ENCODE results near the gene ITGAL.
A peak's percentile ranks its signal among the peaks of the same experiment; 100 is the strongest.

The ITGAL gene

DNA sequence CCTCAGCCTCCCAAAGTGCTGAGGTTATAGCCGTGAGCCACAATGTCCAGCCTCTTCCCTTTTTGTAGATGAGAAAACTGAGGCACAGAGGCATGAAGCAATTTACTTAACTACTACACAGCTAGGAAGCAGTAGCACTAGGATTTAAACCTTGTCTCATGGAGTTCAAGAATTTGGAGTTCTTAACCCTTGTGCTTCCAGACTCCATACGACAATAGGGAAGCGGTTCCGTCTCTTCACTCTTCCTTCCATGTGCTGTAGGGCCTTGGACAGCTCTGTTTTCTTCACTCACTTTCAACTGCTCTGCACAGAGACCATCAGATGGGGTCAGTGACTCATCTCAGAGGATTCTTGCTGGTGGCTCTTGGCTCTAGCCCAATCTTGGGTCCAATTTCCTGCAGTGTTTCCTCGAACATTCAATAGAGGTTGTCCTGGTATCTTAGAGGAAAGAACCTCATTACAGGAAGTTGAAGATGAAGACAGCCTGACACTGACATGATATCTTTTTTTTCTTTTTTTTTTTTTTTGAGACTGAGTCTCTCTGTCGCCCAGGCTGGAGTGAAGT is 19.3 kb downstream of the ITGAL start:
- peak in 1 of 2 donors; percentile 21 for ATAC-seq (replicated peaks)
- peaks cover 58% of the 10 kb centered on the region in 2 donors for H3K36me3 Mint-ChIP-seq
- no peak for DNase-seq
- H3K27me3 Mint-ChIP-seq = no peaks in the 10 kb centered on the region
- H3K4me1 Mint-ChIP-seq = peaks cover 15 to 19% of the 10 kb centered on the region in 2 donors
- H3K4me3 Mint-ChIP-seq = no peak overlapping the region
- H3K27ac Mint-ChIP-seq = peak overlapping the region; percentile 59
- no peaks in the 10 kb centered on the region for H3K9me3 Mint-ChIP-seq

DNA sequence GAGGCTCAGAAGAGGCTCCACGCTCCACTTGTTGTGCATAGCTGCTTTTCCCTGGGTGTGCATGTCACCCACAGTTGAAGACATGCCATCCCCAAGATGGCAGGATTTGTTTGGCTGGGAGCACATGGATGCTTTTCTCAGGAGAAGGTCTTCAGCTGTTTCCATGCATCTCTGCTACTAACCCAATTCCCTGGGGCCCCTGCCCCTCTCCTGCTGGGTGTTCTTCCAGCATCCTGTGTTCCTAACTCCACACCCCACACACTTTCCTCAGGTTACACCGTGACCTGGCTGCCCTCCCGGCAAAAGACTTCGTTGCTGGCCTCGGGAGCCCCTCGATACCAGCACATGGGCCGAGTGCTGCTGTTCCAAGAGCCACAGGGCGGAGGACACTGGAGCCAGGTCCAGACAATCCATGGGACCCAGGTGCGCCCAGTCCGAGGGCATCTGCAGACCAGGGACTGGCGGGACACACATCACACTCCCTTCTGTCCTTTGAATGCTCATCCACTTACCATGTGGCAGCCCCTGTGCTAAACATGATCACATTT is 21.5 kb downstream of the ITGAL start:
- ATAC-seq (replicated peaks) (no peak), DNase-seq (no peak)
- no peak overlapping the region for H3K4me3 Mint-ChIP-seq
- H3K36me3 Mint-ChIP-seq = peaks cover 51 to 57% of the 10 kb centered on the region in 2 donors
- no peak overlapping the region for H3K27ac Mint-ChIP-seq
- peaks cover 10 to 12% of the 10 kb centered on the region in 2 donors for H3K4me1 Mint-ChIP-seq
- H3K9me3 Mint-ChIP-seq = no peaks in the 10 kb centered on the region
- H3K27me3 Mint-ChIP-seq = no peaks in the 10 kb centered on the region

- no peak overlapping the region for H3K4me3 Mint-ChIP-seq
- no peak for ATAC-seq (replicated peaks)
- H3K36me3 Mint-ChIP-seq = peaks cover 49 to 55% of the 10 kb centered on the region in 2 donors
These were observed 22.2 kb downstream of the ITGAL start for GRCh38 chr16:30494709-30495108.

GRCh38 chr16:30499284-30499683 is 26.7 kb downstream of the ITGAL start:
- DNase-seq (no peak), ATAC-seq (replicated peaks) (no peak)
- H3K4me3 Mint-ChIP-seq = no peak overlapping the region
- no peaks in the 10 kb centered on the region for H3K27me3 Mint-ChIP-seq
- H3K9me3 Mint-ChIP-seq = no peaks in the 10 kb centered on the region
- H3K27ac Mint-ChIP-seq = no peak overlapping the region
- peaks cover 39 to 44% of the 10 kb centered on the region in 2 donors for H3K36me3 Mint-ChIP-seq
- peaks cover 6 to 8% of the 10 kb centered on the region in 2 donors for H3K4me1 Mint-ChIP-seq

More at GRCh38 chr16:30494709-30495108, 22.2 kb downstream of the ITGAL start:
- H3K4me1 Mint-ChIP-seq = peaks cover 9 to 11% of the 10 kb centered on the region in 2 donors
- no peak overlapping the region for H3K27ac Mint-ChIP-seq
- no peaks in the 10 kb centered on the region for H3K9me3 Mint-ChIP-seq
- no peak for DNase-seq
- H3K27me3 Mint-ChIP-seq = no peaks in the 10 kb centered on the region

DNA sequence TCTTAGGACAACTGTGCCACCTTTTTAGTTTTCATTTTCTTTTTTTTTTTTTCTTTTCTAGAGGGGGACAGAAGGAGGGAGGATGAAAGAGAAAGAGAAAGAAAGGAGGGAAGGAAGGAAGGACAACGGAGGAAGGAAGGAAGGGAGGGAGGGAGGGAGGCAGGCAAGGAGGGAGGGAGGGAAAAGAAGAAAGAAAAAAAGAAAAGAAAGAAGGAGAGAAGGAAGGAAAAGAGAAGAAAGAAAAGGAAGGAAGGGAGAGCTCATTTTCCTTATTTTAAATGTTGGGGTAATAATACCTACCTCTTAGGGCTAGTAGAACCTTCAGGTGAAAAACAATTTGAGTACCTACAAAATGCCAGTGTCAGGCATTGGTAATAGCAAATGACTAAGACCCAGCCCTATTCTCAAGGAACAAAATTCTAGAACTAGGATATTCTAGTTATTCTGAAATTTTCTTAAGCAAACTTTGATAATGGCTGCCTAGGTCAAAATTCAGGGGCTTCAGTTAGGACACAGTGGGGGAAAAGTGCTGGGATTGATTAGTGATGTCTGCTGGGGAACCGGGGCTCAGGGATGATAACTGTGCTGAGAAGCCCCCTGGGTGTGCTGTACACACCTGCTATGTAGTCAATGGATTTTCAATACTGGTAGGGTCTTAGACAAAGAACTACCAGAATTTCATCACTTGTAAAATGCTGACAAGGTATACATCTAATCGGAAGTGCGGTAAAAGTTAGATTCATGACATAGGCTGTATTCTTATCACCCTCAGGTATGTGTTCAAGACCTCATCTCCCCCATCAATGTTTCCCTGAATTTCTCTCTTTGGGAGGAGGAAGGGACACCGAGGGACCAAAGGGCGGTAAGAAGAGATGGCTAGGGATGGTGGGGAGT is 31.1 kb downstream of the ITGAL start:
- Mint-ChIP-seq H3K4me3 (no peak overlapping the region), H3K36me3 (peaks cover 37 to 41% of the 10 kb centered on the region in 2 donors), H3K4me1 (peaks cover 0 to 4% of the 10 kb centered on the region in 2 donors), H3K9me3 (no peaks in the 10 kb centered on the region), H3K27ac (peak overlapping the region; percentile 48), H3K27me3 (no peaks in the 10 kb centered on the region)
- ATAC-seq (replicated peaks) (no peak), DNase-seq (no peak)

GRCh38 chr16:30509081-30509765 is 36.7 kb downstream of the ITGAL start:
- ATAC-seq (replicated peaks) (no peak), DNase-seq (no peak)
- no peaks in the 10 kb centered on the region for H3K4me1 Mint-ChIP-seq
- peaks cover 51 to 52% of the 10 kb centered on the region in 2 donors for H3K36me3 Mint-ChIP-seq
- no peak overlapping the region for H3K4me3 Mint-ChIP-seq
- no peaks in the 10 kb centered on the region for H3K27me3 Mint-ChIP-seq
- H3K9me3 Mint-ChIP-seq = no peaks in the 10 kb centered on the region
- H3K27ac Mint-ChIP-seq = peak overlapping the region; percentile 59

DNA sequence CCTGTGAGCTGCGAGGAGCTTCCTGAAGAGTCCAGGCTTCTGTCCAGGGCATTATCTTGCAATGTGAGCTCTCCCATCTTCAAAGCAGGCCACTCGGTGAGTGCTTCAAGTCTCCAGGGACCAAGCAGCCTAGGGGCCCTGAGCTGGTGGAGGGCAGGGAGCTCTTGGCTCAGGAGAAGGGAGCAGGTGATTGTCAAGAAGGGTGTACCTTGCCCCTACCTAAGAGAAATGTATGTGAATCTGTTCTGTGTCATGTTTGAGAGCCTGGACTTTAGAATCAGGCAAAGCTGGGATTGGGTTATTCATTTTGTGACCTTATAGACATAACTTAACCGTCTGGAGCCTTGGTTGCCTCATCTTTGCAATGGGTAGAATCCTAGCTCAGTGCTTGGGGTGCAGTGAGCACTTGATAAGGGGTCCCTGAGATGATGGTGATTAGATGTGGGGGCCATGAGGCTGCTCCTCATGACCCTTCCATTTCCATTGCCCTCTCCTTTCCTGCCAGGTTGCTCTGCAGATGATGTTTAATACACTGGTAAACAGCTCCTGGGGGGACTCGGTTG is 37.9 kb downstream of the ITGAL start:
- ATAC-seq (replicated peaks) (no peak), DNase-seq (no peak)
- no peak overlapping the region for H3K4me3 Mint-ChIP-seq
- H3K27me3 Mint-ChIP-seq = no peaks in the 10 kb centered on the region
- H3K4me1 Mint-ChIP-seq = no peaks in the 10 kb centered on the region
- no peaks in the 10 kb centered on the region for H3K9me3 Mint-ChIP-seq
- H3K36me3 Mint-ChIP-seq = peaks cover 54 to 55% of the 10 kb centered on the region in 2 donors
- H3K27ac Mint-ChIP-seq = peak overlapping the region; percentile 84

DNA sequence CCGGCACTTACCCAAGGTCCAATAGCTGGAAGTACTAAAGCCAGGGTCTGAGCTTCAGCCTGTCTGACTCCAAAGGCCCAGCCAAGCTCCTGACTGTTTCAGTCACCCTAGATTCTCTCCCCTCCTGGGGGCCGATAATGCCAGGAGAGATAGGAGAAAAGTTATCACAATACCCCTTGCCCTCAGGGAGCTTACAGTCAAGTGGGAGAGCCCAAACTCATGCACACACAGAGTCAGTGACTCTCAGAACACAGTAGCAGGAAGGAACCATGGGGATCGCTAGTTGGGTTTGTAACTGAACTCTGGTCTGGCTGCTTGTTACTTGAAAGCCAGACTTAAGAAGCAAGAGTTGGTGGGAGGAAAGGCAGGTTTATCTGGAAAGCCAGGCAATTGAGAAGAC is 39.0 kb downstream of the ITGAL start:
- ATAC-seq (replicated peaks) (no peak), DNase-seq (no peak)
- H3K27me3 Mint-ChIP-seq = no peaks in the 10 kb centered on the region
- H3K4me3 Mint-ChIP-seq = peak overlapping the region in 1 of 2 donors; percentile 33
- peaks cover 0 to 1% of the 10 kb centered on the region in 2 donors for H3K4me1 Mint-ChIP-seq
- peaks cover 57 to 61% of the 10 kb centered on the region in 2 donors for H3K36me3 Mint-ChIP-seq
- peak overlapping the region; percentile 15 for H3K27ac Mint-ChIP-seq
- no peaks in the 10 kb centered on the region for H3K9me3 Mint-ChIP-seq

DNA sequence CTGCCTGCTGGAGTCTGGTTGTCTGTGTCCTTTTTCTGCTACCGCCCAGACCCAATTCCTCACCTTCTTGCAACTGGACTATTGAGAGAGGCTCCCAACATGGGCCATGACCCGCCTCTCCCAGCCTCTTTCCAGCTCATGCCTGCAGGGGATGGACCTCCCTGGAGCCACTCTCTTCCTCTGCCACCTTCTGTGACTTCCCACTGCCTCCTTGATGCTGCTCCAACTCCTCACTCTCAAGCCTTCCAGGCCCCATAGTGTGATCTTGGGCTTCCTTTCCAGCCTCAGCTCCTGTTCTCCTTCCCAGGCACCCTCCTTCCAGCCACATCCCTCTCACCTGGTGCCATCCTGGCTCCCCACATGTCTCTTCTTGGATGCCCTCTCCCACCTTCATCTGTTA is 42.7 kb downstream of the ITGAL start:
- no peaks in the 10 kb centered on the region for H3K9me3 Mint-ChIP-seq
- ATAC-seq (replicated peaks) (no peak), DNase-seq (no peak)
- H3K27me3 Mint-ChIP-seq = no peaks in the 10 kb centered on the region
- peak overlapping the region; percentile 56 for H3K27ac Mint-ChIP-seq
- H3K4me1 Mint-ChIP-seq = peaks cover 3 to 4% of the 10 kb centered on the region in 2 donors
- peaks cover 75 to 79% of the 10 kb centered on the region in 2 donors for H3K36me3 Mint-ChIP-seq
- no peak overlapping the region for H3K4me3 Mint-ChIP-seq

DNA sequence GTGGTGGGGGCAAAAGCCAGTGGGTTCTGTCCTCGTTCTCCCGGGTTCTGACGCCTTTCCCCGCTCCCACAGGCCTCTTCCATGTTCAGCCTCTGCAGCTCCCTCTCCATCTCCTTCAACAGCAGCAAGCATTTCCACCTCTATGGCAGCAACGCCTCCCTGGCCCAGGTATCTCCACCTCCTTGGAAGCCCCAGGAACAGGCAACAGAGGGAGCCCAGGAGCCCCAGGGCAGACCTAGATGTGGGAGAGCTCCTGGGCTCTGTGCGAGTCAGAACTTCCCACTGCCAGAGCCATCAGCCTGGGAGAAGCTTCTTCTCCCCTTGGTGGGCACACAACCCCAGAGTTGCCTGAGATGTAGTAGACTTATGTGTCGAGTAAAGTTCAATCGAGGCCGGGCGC is 46.0 kb downstream of the ITGAL start:
- DNase-seq (no peak), ATAC-seq (replicated peaks) (no peak)
- H3K9me3 Mint-ChIP-seq = no peaks in the 10 kb centered on the region
- peak overlapping the region; percentile 68 for H3K27ac Mint-ChIP-seq
- peaks cover 4 to 8% of the 10 kb centered on the region in 2 donors for H3K4me1 Mint-ChIP-seq
- no peak overlapping the region for H3K4me3 Mint-ChIP-seq
- H3K36me3 Mint-ChIP-seq = peaks cover 64 to 68% of the 10 kb centered on the region in 2 donors
- no peaks in the 10 kb centered on the region for H3K27me3 Mint-ChIP-seq

DNA sequence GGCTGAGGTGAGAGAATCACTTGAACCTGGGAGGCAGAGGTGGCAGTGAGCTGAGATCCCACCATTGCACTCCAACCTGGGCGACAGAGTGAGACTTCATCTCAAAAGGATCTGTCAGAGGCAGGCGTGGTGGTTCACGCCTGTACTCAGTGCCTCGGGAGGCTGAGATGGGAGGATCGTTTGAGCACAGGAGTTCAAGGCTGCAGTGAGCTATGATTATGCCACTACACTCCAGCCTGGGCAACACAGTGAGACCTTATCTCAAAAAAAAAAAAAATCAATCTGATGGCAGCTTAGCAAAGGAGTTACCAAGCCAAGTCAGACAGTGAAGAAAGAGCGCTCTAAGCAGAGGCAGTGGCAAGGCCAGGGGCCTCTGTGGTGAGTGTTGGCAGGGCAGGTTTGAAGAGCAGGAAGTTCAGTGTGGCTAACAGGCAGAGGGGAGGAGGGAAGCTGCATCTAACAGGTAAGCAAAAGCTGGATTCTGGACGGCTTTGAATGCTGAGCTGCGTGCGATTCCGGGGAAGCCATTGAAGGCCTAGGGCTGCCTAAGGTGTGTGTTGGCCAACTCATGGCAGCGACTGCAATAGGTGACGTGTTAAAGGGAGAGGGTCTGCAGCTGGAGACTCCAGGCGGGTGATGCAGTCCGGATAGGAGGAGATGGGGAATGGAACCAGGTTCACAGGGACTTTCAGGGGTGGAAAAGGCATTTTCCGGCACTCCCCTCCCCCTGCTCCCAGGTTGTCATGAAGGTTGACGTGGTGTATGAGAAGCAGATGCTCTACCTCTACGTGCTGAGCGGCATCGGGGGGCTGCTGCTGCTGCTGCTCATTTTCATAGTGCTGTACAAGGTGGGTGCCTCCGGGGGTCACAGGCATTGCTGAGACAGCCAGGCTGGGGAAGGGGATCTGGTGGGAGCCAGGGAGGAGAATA is 46.8 kb downstream of the ITGAL start:
- Mint-ChIP-seq H3K4me1 (peaks cover 10 to 11% of the 10 kb centered on the region in 2 donors), H3K27ac (peak overlapping the region; percentile 68), H3K9me3 (no peaks in the 10 kb centered on the region), H3K27me3 (no peaks in the 10 kb centered on the region), H3K4me3 (peak overlapping the region in 1 of 2 donors; percentile 23), H3K36me3 (peaks cover 62 to 65% of the 10 kb centered on the region in 2 donors)
- no peak for DNase-seq
- no peak for ATAC-seq (replicated peaks)

DNA sequence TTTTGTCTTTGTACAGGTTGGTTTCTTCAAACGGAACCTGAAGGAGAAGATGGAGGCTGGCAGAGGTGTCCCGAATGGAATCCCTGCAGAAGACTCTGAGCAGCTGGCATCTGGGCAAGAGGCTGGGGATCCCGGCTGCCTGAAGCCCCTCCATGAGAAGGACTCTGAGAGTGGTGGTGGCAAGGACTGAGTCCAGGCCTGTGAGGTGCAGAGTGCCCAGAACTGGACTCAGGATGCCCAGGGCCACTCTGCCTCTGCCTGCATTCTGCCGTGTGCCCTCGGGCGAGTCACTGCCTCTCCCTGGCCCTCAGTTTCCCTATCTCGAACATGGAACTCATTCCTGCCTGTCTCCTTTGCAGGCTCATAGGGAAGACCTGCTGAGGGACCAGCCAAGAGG is 48.9 kb downstream of the ITGAL start:
- no peak for DNase-seq
- Mint-ChIP-seq H3K27ac (peak overlapping the region; percentile 37), H3K4me3 (no peak overlapping the region), H3K36me3 (peaks cover 49 to 50% of the 10 kb centered on the region in 2 donors), H3K9me3 (no peaks in the 10 kb centered on the region), H3K27me3 (no peaks in the 10 kb centered on the region), H3K4me1 (peaks cover 18 to 29% of the 10 kb centered on the region in 2 donors)
- ATAC-seq (replicated peaks) = no peak
